ENCODE data around the gene SLX4IP.
A peak's percentile ranks its signal among the peaks of the same experiment; 100 is the strongest.

The SLX4IP gene

GRCh38 chr20:10554285-10554684, 119.2 kb downstream of the SLX4IP start:
- no peak for DNase-seq

GRCh38 chr20:10555393-10555792, 120.3 kb downstream of the SLX4IP start:
- no peak for DNase-seq

- DNase-seq = peak; percentile 77
These were observed 120.8 kb downstream of the SLX4IP start for GRCh38 chr20:10555865-10556308.

GRCh38 chr20:10556519-10557083, 121.5 kb downstream of the SLX4IP start:
- no peak for DNase-seq

- DNase-seq = no peak
These were observed 122.6 kb downstream of the SLX4IP start for GRCh38 chr20:10557685-10558084.

GRCh38 chr20:10558635-10559187, 123.6 kb downstream of the SLX4IP start:
- DNase-seq = peak; percentile 98

- DNase-seq = no peak
These were observed 124.2 kb downstream of the SLX4IP start for GRCh38 chr20:10559266-10559665.

- DNase-seq = peak; percentile 48
These were observed 125.6 kb downstream of the SLX4IP start for GRCh38 chr20:10560686-10561085.

- DNase-seq = no peak
These were observed 126.2 kb downstream of the SLX4IP start for GRCh38 chr20:10561302-10561701.

GRCh38 chr20:10562899-10563298, 127.8 kb downstream of the SLX4IP start:
- DNase-seq = no peak

GRCh38 chr20:10563935-10564492, 128.9 kb downstream of the SLX4IP start:
- no peak for DNase-seq

GRCh38 chr20:10565191-10565921, 130.3 kb downstream of the SLX4IP start:
- peak; percentile 54 for DNase-seq

GRCh38 chr20:10565922-10566897, 131.1 kb downstream of the SLX4IP start:
- no peak for DNase-seq

- DNase-seq = no peak
These were observed 132.9 kb downstream of the SLX4IP start for GRCh38 chr20:10568032-10568431.

- DNase-seq = no peak
These were observed 136.3 kb downstream of the SLX4IP start for GRCh38 chr20:10571313-10571815.

- DNase-seq = no peak
These were observed 137.7 kb downstream of the SLX4IP start for GRCh38 chr20:10572853-10573252.

- DNase-seq = peak; percentile 38
These were observed 138.3 kb downstream of the SLX4IP start for GRCh38 chr20:10573273-10573950.

- no peak for DNase-seq
These were observed 138.8 kb downstream of the SLX4IP start for GRCh38 chr20:10573951-10574339.

- no peak for DNase-seq
These were observed 141.4 kb downstream of the SLX4IP start for GRCh38 chr20:10576411-10577090.

- no peak for DNase-seq
These were observed 142.5 kb downstream of the SLX4IP start for GRCh38 chr20:10577648-10578047.

GRCh38 chr20:10578607-10579006, 143.5 kb downstream of the SLX4IP start:
- peak; percentile 72 for DNase-seq
